HG02981 (cell line): ENCODE measurements around the gene UBE2L6.

ENCODE experiments used
- ATAC-seq: cut with Tn5 transposase; IDR thresholded peaks from one replicate; pipeline ENCODE4 v1.9.1; 2021; ENCODE audit warnings: mild to moderate bottlenecking, moderate library complexity; ENCODE audit not compliant: unreplicated experiment

Gene UBE2L6

GRCh38 chr11:57567515-57568329 is at the start of gene UBE2L6:
Gene UBE2L6 (minus strand): TSS chr11:57567672. CDS start chr11:57567611, 61 bp downstream.
- peak; percentile 68 for ATAC-seq

GRCh38 chr11:57616595-57616994 is 49.1 kb upstream of the UBE2L6 start:
- no peak for ATAC-seq

- ATAC-seq: no peak
These were observed 47.8 kb upstream of the UBE2L6 start for GRCh38 chr11:57615308-57615707.

GRCh38 chr11:57614234-57614772 is 46.8 kb upstream of the UBE2L6 start:
- ATAC-seq: no peak

GRCh38 chr11:57610170-57610569 is 42.7 kb upstream of the UBE2L6 start:
- no peak for ATAC-seq

GRCh38 chr11:57605028-57605420 is 37.6 kb upstream of the UBE2L6 start:
- ATAC-seq: no peak

- no peak for ATAC-seq
These were observed 37.0 kb upstream of the UBE2L6 start for GRCh38 chr11:57604296-57605027.

GRCh38 chr11:57601297-57601696 is 33.8 kb upstream of the UBE2L6 start:
- no peak for ATAC-seq

GRCh38 chr11:57599381-57599780 is 31.9 kb upstream of the UBE2L6 start:
- ATAC-seq: no peak

GRCh38 chr11:57598831-57599155 is 31.3 kb upstream of the UBE2L6 start:
- no peak for ATAC-seq

GRCh38 chr11:57597916-57598830 is 30.7 kb upstream of the UBE2L6 start:
- no peak for ATAC-seq

GRCh38 chr11:57597461-57597915 is 30.0 kb upstream of the UBE2L6 start, which contains the start of gene SERPING1:
Gene SERPING1 (plus strand): TSS chr11:57597685. CDS start chr11:57598271, 586 bp downstream.
- no peak for ATAC-seq

GRCh38 chr11:57596266-57596885 is 28.9 kb upstream of the UBE2L6 start:
- ATAC-seq: no peak

- no peak for ATAC-seq
These were observed 20.7 kb upstream of the UBE2L6 start for GRCh38 chr11:57588046-57588710.

- no peak for ATAC-seq
These were observed 19.3 kb upstream of the UBE2L6 start for GRCh38 chr11:57586711-57587245.

GRCh38 chr11:57585301-57585700 is 17.8 kb upstream of the UBE2L6 start:
- no peak for ATAC-seq

GRCh38 chr11:57584341-57584740 is 16.9 kb upstream of the UBE2L6 start:
- no peak for ATAC-seq

GRCh38 chr11:57574061-57574460 is 6.6 kb upstream of the UBE2L6 start:
- no peak for ATAC-seq

- ATAC-seq: no peak
These were observed 4.1 kb upstream of the UBE2L6 start for GRCh38 chr11:57571606-57572005.
